ENCODE results near the gene HDAC1. TPM values are rescaled to one million over a fixed set of nuclear protein-coding genes. Genes with fewer than 3 reads are reported as not detected.
A peak's percentile ranks its signal among the peaks of the same experiment; 100 is the strongest.

The HDAC1 gene
- total and polyA plus RNA-seq, 2 of the 8 experiments (the other 6 are each of a cell fraction or from before 2014, with no cell fraction given): 111 to 125 TPM

GRCh38 chr1:32272557-32273390 is 19.1 kb upstream of the HDAC1 start:
- H3K4me2 ChIP-seq (ENCODE audit: insufficient read depth in 1 of 2, low read depth in 2 of 2, low read length in 2 of 2): peak overlapping the region; percentile 12 to 98; a peak in 1 of 4 replicates
- H3K9ac ChIP-seq (replicated peaks in 1 of 4; ENCODE audit: extremely low read depth in 1 of 4, low read depth in 3 of 4, low read length in 3 of 4): peak overlapping the region in 2 of 4 experiments; percentile 4 to 21; a peak in 3 of 7 replicates
- no peak overlapping the region for H3K23ac ChIP-seq (ENCODE audit: insufficient read length)
- no peak overlapping the region for H3K4me3 ChIP-seq (ENCODE audit: extremely low read depth in 1 of 4, insufficient read depth in 2 of 4, low read depth in 3 of 4, low read length in 4 of 4)
- H2AK5ac ChIP-seq (ENCODE audit: low read depth, low read length): peak overlapping the region; percentile 100
- H3K4ac ChIP-seq (replicated peaks; ENCODE audit: insufficient read length, low read depth, low read length): peak overlapping the region; percentile 50
- no peak overlapping the region; the same call in 1 of the 2 replicates for H4K8ac ChIP-seq (ENCODE audit: extremely low read depth, insufficient read depth, low read length)
- H3K27me3 ChIP-seq (replicated peaks in 1 of 4; ENCODE audit: control insufficient read depth in 3 of 4, extremely low read depth in 1 of 4, insufficient read depth in 3 of 4, low read length in 3 of 4): no peaks in the 10 kb centered on the region
- peaks cover 6 to 33% (median 19%) of the 10 kb centered on the region in 4 experiments for H3K4me1 ChIP-seq (replicated peaks in 1 of 4; ENCODE audit: control insufficient read depth in 3 of 4, insufficient read depth in 4 of 4, low read length in 3 of 4)
- no peaks in the 10 kb centered on the region for H3K79me2 ChIP-seq (ENCODE audit: control insufficient read depth in 1 of 2, insufficient read depth in 2 of 2, low read length in 2 of 2)
- no peak overlapping the region for H2AFZ ChIP-seq (ENCODE audit: low read length)
- H3K36me3 ChIP-seq (ENCODE audit: control insufficient read depth in 2 of 4, insufficient read depth in 4 of 4, low read length in 3 of 4): peaks cover 0 to 3% (median 0%) of the 10 kb centered on the region in 4 experiments; a peak in 2 of 8 replicates
- CTCF ChIA-PET (ENCODE audit: partially characterized antibody): interaction anchor here (0.6 to 4.3 kb wide), 2 partner anchors 23 to 56 kb away, joined by 3 to 27 read pairs; partner anchors contain the start of gene LCK
- H4K91ac ChIP-seq (replicated peaks; ENCODE audit: insufficient read length, low read length): peak overlapping the region; percentile 85
- H3K14ac ChIP-seq (ENCODE audit: insufficient read length): no peak overlapping the region
- DNase-seq (ENCODE audit: low read depth in 1 of 2, low spot score in 2 of 2): no peak
- no peak for FAIRE-seq
- POLR2A ChIA-PET (ENCODE audit: partially characterized antibody): interaction anchor here (0.9 to 1.3 kb wide), 4 partner anchors 11 to 61 kb away, joined by 3 to 5 read pairs (median 4); no protein-coding TSS in a partner anchor
- H3K79me1 ChIP-seq (ENCODE audit: low read depth, low read length): no peaks in the 10 kb centered on the region; the same call in 1 of the 2 replicates
- H3K9me3 ChIP-seq (ENCODE audit: insufficient read depth in 2 of 2, low read depth in 1 of 2, low read length in 1 of 2): no peaks in the 10 kb centered on the region
- peak overlapping the region; percentile 100; the same call in 1 of the 2 replicates for H2BK12ac ChIP-seq (ENCODE audit: low read depth, low read length)
- peak overlapping the region; percentile 100 for H2BK20ac ChIP-seq (ENCODE audit: low read length)
- peaks cover 19% of the 10 kb centered on the region for H3K23me2 ChIP-seq (ENCODE audit: low read depth, low read length)
- H3K18ac ChIP-seq (ENCODE audit: extremely low read depth, low read length): peak overlapping the region; percentile 87
- peaks cover 0 to 4% of the 10 kb centered on the region in 2 experiments for H4K20me1 ChIP-seq (replicated peaks in 1 of 2; ENCODE audit: control insufficient read depth in 1 of 2, insufficient read depth in 2 of 2, low read length in 2 of 2)
- peak overlapping the region; percentile 93; the same call in 1 of the 2 replicates for H2BK5ac ChIP-seq (ENCODE audit: low read depth, low read length)
- H3K27ac ChIP-seq (ENCODE audit: low read depth, low read length): no peak overlapping the region
- WGBS, 2 experiments (ENCODE audit: extremely low coverage in 1 of 2, insufficient coverage in 1 of 2, insufficient read length in 1 of 2, insufficient replicate concordance in 2 of 2, low coverage in 1 of 2, low lambda C conversion rate in 2 of 2, missing lambda C conversion rate in 1 of 2): 84 to 100% methylated on average over 1 to 7 of the region's 7 CpGs
- no peak for TF ChIP-seq TCF12 (IDR thresholded peaks at IDR 0.05; ENCODE audit: low read depth, low read length)
- TF ChIP-seq JUND (IDR thresholded peaks at IDR 0.05; ENCODE audit: low read length): peak; percentile 44; the same call in 1 of the 2 replicates
- no peak for TF ChIP-seq CEBPB (IDR thresholded peaks at IDR 0.05; ENCODE audit: low read depth, low read length)
- no peak for TF ChIP-seq SUZ12 (IDR thresholded peaks at IDR 0.05; ENCODE audit: low read length)
- TF ChIP-seq RAD21 (IDR thresholded peaks at IDR 0.05 in 1 of 2, conservative IDR thresholded peaks at IDR 0.05 in 1 of 2; ENCODE audit: low read depth in 2 of 2, low read length in 2 of 2): no peak
- no peak for TF ChIP-seq NRF1 (IDR thresholded peaks at IDR 0.05; ENCODE audit: low read depth, low read length)
- peak overlapping the region; percentile 99 for H2BK15ac ChIP-seq (ENCODE audit: low read length)
- H2BK120ac ChIP-seq (replicated peaks; ENCODE audit: low read depth, low read length): peak overlapping the region; percentile 62
- H4K5ac ChIP-seq (ENCODE audit: insufficient read length, low read depth, low read length): no peak overlapping the region
- peak overlapping the region; percentile 33 for H3K56ac ChIP-seq (replicated peaks; ENCODE audit: insufficient read length, low read depth, low read length)
